HepG2 (cell line): ENCODE data around the gene TMEM184B. TPM values are rescaled to one million over a fixed set of nuclear protein-coding genes. Genes with fewer than 3 reads are reported as not detected.

Experiments
- FOXK1 ChIP-seq: sonication (generic); formaldehyde crosslinking; IDR thresholded peaks from 2 replicates; pipeline ENCODE4 v1.4.0; 2020; ENCODE audit warnings: low read depth, missing genetic modification reagents, borderline replicate concordance
- GATAD1 ChIP-seq: IDR thresholded peaks from 2 replicates; pipeline ENCODE4 v1.6.1; 2016; ENCODE audit warnings: missing genetic modification reagents, missing compliant biosample characterization
- JUN ChIP-seq: sonication (generic); formaldehyde crosslinking; IDR thresholded peaks from 2 replicates; pipeline ENCODE4 v1.4.0; 2020; ENCODE audit warnings: mild to moderate bottlenecking, missing genetic modification reagents
- SNAI1 ChIP-seq: sonication (generic); formaldehyde crosslinking; IDR thresholded peaks from 2 replicates; pipeline ENCODE4 v1.5.0; 2020; ENCODE audit warnings: mild to moderate bottlenecking, missing genetic modification reagents, borderline replicate concordance
- TAF1 ChIP-seq: sonication (generic); formaldehyde crosslinking; IDR thresholded peaks from 2 replicates; pipeline ENCODE4 v1.4.0; 2020; ENCODE audit warnings: missing genetic modification reagents
- ZNF615 ChIP-seq: sonication (generic); formaldehyde crosslinking; IDR thresholded peaks from 2 replicates; pipeline ENCODE4 v1.5.0; 2020; ENCODE audit warnings: mild to moderate bottlenecking, missing genetic modification reagents, borderline replicate concordance
- ZSCAN9 ChIP-seq: IDR thresholded peaks from 2 replicates; pipeline ENCODE4 v1.6.1; 2016; ENCODE audit warnings: borderline replicate concordance
- polyA plus RNA-seq, 8 experiments: library from polyadenylated mRNA; depleted of rRNA in 3 of 8; stranded (reverse) in 7 of 8; unstranded in 1 of 8; fragments of >200 nt; fragmentation: Illumina TruSeq in 4 of 8; extraction: Trizol in 4 of 8; gene quantifications; 2 replicates each; pipeline versions ENCODE4 v1.2.1 to v1.2.3, GENCODE V29; 2011 to 2016; ENCODE audit warnings: low read depth in 4 of 8, missing spikeins in 1 of 8, mixed read lengths in 1 of 8; ENCODE audit not compliant: insufficient read depth in 1 of 8
- total RNA-seq, 5 experiments: library from RNA; depleted of rRNA; stranded (reverse); fragments of >200 nt; fragmentation: Illumina TruSeq; extraction: Trizol; gene quantifications; 2 replicates each; pipeline ENCODE4 v1.2.3, GENCODE V29; 2016; ENCODE audit warnings: low read depth in 1 of 5
- TF ChIP-seq, protein P1 (sequence below): sonication (generic); formaldehyde crosslinking; IDR thresholded peaks from 2 replicates; pipeline ENCODE4 v1.4.0; 2020; ENCODE audit warnings: missing genetic modification reagents, borderline replicate concordance
- TF ChIP-seq, protein P2 (sequence below): sonication (generic); formaldehyde crosslinking; IDR thresholded peaks from 2 replicates; pipeline ENCODE4 v1.5.0; 2020; ENCODE audit warnings: mild to moderate bottlenecking, missing genetic modification reagents
- TF ChIP-seq, protein P3 (sequence below): sonication (generic); formaldehyde crosslinking; IDR thresholded peaks from 2 replicates; pipeline ENCODE4 v1.8.0; 2022; ENCODE audit warnings: missing genetic modification reagents, mild to moderate bottlenecking, inconsistent platforms, borderline replicate concordance
- TF ChIP-seq, protein P4 (sequence below): sonication (generic); formaldehyde crosslinking; IDR thresholded peaks from 2 replicates; pipeline ENCODE4 v1.5.1; 2020; ENCODE audit warnings: mild to moderate bottlenecking, missing genetic modification reagents, moderate library complexity
- TF ChIP-seq, protein P5 (sequence below): sonication (generic); formaldehyde crosslinking; IDR thresholded peaks from 2 replicates; pipeline ENCODE4 v1.4.0; 2020; ENCODE audit warnings: mild to moderate bottlenecking, missing genetic modification reagents
- TF ChIP-seq, protein P6 (sequence below): sonication (generic); formaldehyde crosslinking; IDR thresholded peaks from 2 replicates; pipeline ENCODE4 v1.4.0; 2020; ENCODE audit warnings: missing genetic modification reagents

TMEM184B gene
- total and polyA plus RNA-seq, 2 of the 13 experiments (the other 11 are each of a cell fraction or from before 2014, with no cell fraction given), result 15.9 to 16.0 TPM

DNA sequence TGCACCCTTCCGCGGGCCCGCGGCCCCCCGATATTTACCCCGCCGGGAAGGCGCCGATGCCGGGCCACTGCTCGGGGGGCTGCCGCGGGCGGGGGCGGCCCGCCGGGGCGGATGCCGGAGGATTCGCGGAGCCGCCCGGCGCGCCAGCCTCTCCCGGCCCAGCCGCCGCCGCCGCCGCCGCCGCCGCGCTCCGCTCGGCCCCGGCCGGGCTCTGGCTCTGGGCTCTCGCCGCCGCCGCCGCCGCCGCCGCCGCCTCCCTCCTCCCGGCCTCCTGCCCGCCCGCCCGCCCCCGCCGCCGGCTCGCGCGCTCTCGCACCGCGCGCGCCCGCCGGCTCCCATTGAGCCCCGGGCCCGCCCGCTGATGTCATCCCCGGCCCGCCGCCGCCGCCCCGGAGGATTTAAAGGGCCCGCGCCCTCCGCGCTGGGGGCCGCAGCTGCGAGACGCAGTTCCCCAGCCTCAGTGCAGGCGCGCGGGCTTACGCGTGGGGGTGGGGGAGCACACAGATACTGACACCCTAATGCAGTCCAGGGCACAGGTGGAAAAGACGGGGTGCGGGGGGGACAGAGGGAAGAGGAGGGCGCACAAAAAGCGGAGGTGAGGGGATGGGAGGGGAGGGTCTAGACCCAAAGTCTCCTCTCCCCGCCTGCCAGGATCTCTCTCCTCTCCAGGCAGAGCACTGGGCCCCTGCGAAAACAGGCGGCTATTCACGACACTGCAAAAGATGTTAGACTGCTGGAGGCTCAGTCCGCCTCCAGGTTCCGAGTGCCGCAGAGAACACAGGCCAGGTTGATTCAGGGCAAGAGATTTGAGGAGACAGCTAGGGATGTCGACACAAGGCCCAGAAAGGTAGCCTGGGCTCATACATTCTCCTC lies 44.5 kb upstream of the TMEM184B start, which contains the start of gene CSNK1E (continued):
- TF ChIP-seq, protein P1, sequence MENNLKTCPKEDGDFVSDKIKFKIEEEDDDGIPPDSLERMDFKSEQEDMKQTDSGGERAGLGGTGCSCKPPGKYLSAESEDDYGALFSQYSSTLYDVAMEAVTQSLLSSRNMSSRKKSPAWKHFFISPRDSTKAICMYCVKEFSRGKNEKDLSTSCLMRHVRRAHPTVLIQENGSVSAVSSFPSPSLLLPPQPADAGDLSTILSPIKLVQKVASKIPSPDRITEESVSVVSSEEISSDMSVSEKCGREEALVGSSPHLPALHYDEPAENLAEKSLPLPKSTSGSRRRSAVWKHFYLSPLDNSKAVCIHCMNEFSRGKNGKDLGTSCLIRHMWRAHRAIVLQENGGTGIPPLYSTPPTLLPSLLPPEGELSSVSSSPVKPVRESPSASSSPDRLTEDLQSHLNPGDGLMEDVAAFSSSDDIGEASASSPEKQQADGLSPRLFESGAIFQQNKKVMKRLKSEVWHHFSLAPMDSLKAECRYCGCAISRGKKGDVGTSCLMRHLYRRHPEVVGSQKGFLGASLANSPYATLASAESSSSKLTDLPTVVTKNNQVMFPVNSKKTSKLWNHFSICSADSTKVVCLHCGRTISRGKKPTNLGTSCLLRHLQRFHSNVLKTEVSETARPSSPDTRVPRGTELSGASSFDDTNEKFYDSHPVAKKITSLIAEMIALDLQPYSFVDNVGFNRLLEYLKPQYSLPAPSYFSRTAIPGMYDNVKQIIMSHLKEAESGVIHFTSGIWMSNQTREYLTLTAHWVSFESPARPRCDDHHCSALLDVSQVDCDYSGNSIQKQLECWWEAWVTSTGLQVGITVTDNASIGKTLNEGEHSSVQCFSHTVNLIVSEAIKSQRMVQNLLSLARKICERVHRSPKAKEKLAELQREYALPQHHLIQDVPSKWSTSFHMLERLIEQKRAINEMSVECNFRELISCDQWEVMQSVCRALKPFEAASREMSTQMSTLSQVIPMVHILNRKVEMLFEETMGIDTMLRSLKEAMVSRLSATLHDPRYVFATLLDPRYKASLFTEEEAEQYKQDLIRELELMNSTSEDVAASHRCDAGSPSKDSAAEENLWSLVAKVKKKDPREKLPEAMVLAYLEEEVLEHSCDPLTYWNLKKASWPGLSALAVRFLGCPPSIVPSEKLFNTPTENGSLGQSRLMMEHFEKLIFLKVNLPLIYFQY (CRISPR knock-in tag), result no peak
- TF ChIP-seq, protein P2, sequence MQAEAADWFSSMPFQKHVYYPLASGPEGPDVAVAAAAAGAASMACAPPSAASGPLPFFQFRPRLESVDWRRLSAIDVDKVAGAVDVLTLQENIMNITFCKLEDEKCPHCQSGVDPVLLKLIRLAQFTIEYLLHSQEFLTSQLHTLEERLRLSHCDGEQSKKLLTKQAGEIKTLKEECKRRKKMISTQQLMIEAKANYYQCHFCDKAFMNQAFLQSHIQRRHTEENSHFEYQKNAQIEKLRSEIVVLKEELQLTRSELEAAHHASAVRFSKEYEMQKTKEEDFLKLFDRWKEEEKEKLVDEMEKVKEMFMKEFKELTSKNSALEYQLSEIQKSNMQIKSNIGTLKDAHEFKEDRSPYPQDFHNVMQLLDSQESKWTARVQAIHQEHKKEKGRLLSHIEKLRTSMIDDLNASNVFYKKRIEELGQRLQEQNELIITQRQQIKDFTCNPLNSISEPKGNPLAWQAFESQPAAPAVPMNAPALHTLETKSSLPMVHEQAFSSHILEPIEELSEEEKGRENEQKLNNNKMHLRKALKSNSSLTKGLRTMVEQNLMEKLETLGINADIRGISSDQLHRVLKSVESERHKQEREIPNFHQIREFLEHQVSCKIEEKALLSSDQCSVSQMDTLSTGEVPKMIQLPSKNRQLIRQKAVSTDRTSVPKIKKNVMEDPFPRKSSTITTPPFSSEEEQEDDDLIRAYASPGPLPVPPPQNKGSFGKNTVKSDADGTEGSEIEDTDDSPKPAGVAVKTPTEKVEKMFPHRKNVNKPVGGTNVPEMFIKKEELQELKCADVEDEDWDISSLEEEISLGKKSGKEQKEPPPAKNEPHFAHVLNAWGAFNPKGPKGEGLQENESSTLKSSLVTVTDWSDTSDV (CRISPR knock-in tag), result 0 out of 2 replicates have a peak, but pooled peaks have one; percentile 7
- TF ChIP-seq, protein P3, sequence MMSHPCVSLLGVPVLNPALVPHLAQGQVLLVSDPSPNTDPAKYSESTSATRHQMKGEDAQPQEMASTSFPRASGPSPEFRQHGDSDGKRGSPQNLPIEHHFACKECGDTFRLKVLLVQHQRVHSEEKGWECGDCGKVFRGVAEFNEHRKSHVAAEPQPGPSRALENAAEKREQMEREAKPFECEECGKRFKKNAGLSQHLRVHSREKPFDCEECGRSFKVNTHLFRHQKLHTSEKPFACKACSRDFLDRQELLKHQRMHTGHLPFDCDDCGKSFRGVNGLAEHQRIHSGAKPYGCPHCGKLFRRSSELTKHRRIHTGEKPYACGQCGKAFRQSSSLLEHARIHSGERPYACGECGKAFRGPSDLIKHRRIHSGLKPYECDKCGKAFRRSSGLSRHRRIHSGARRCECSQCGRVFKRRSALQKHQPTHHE (CRISPR knock-in tag), result no peak
- TF ChIP-seq TAF1 (CRISPR knock-in tag) (0 out of 2 replicates have a peak, but pooled peaks have one; percentile 32), ZNF615 (CRISPR knock-in tag) (no peak), FOXK1 (CRISPR knock-in tag) (no peak), JUN (peak; percentile 51; the same call in 1 of the 2 replicates), GATAD1 (CRISPR knock-in tag) (no peak), SNAI1 (no peak), ZSCAN9 (CRISPR knock-in tag) (0 out of 2 replicates have a peak, but pooled peaks have one; percentile 10)
- TF ChIP-seq, protein P4, sequence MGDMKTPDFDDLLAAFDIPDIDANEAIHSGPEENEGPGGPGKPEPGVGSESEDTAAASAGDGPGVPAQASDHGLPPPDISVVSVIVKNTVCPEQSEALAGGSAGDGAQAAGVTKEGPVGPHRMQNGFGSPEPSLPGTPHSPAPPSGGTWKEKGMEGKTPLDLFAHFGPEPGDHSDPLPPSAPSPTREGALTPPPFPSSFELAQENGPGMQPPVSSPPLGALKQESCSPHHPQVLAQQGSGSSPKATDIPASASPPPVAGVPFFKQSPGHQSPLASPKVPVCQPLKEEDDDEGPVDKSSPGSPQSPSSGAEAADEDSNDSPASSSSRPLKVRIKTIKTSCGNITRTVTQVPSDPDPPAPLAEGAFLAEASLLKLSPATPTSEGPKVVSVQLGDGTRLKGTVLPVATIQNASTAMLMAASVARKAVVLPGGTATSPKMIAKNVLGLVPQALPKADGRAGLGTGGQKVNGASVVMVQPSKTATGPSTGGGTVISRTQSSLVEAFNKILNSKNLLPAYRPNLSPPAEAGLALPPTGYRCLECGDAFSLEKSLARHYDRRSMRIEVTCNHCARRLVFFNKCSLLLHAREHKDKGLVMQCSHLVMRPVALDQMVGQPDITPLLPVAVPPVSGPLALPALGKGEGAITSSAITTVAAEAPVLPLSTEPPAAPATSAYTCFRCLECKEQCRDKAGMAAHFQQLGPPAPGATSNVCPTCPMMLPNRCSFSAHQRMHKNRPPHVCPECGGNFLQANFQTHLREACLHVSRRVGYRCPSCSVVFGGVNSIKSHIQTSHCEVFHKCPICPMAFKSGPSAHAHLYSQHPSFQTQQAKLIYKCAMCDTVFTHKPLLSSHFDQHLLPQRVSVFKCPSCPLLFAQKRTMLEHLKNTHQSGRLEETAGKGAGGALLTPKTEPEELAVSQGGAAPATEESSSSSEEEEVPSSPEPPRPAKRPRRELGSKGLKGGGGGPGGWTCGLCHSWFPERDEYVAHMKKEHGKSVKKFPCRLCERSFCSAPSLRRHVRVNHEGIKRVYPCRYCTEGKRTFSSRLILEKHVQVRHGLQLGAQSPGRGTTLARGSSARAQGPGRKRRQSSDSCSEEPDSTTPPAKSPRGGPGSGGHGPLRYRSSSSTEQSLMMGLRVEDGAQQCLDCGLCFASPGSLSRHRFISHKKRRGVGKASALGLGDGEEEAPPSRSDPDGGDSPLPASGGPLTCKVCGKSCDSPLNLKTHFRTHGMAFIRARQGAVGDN (CRISPR knock-in tag), result peak; percentile 30
- TF ChIP-seq, protein P5, sequence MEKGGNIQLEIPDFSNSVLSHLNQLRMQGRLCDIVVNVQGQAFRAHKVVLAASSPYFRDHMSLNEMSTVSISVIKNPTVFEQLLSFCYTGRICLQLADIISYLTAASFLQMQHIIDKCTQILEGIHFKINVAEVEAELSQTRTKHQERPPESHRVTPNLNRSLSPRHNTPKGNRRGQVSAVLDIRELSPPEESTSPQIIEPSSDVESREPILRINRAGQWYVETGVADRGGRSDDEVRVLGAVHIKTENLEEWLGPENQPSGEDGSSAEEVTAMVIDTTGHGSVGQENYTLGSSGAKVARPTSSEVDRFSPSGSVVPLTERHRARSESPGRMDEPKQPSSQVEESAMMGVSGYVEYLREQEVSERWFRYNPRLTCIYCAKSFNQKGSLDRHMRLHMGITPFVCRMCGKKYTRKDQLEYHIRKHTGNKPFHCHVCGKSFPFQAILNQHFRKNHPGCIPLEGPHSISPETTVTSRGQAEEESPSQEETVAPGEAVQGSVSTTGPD (CRISPR knock-in tag), result no peak
- TF ChIP-seq, protein P6, sequence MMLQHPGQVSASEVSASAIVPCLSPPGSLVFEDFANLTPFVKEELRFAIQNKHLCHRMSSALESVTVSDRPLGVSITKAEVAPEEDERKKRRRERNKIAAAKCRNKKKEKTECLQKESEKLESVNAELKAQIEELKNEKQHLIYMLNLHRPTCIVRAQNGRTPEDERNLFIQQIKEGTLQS (CRISPR knock-in tag), result 0 out of 2 replicates have a peak, but pooled peaks have one; percentile 38
